PFSK-1 (cell line): Measurements from ENCODE around the gene UBE2J2.

Experiments
- FOXP2 ChIP-seq: optimal IDR thresholded peaks from 2 replicates; pipeline ENCODE3; 2011; ENCODE audit warnings: borderline replicate concordance, control low read depth, inconsistent platforms; ENCODE audit not compliant: insufficient read depth; ENCODE audit errors: extremely low read length, extremely low read depth
- POLR2AphosphoS5 ChIP-seq: IDR thresholded peaks from 2 replicates; pipeline ENCODE4 v1.6.1; 2012; ENCODE audit warnings: low read depth, mild to moderate bottlenecking, control low read depth, low read length, moderate library complexity
- REST ChIP-seq, 2 experiments: IDR thresholded peaks; 2 replicates each; pipeline versions ENCODE4 v1.6.1 to v1.8.0; 2011 to 2012; ENCODE audit warnings: low read depth in 2 of 2, low read length in 2 of 2, control low read depth in 1 of 2, inconsistent platforms in 1 of 2, mild to moderate bottlenecking in 1 of 2, moderate library complexity in 1 of 2; ENCODE audit not compliant: insufficient read depth in 1 of 2
- SIN3A ChIP-seq: IDR thresholded peaks from 2 replicates; pipeline ENCODE4 v1.6.1; 2012; ENCODE audit warnings: mild to moderate bottlenecking, low read length, moderate library complexity, borderline replicate concordance; ENCODE audit not compliant: insufficient read depth
- TAF1 ChIP-seq: IDR thresholded peaks from 2 replicates; pipeline ENCODE4 v1.6.1; 2012; ENCODE audit warnings: low read length, control low read depth, borderline replicate concordance; ENCODE audit not compliant: insufficient read depth

Gene UBE2J2

GRCh38 chr1:1285611-1286311 is 12.1 kb upstream of the UBE2J2 start:
- no peak for TF ChIP-seq REST (IDR thresholded peaks at IDR 0.05; ENCODE audit: insufficient read depth in 1 of 2, low read depth in 2 of 2, low read length in 2 of 2)
- TF ChIP-seq FOXP2 = no peak
- TF ChIP-seq SIN3A = no peak
- TF ChIP-seq POLR2AphosphoS5 = no peak
- TF ChIP-seq TAF1 = no peak

GRCh38 chr1:1285102-1285571 is 11.5 kb upstream of the UBE2J2 start:
- TF ChIP-seq TAF1 = no peak
- TF ChIP-seq REST (IDR thresholded peaks at IDR 0.05; ENCODE audit: insufficient read depth in 1 of 2, low read depth in 2 of 2, low read length in 2 of 2) = no peak
- TF ChIP-seq SIN3A = no peak
- TF ChIP-seq FOXP2 = no peak
- TF ChIP-seq POLR2AphosphoS5 = no peak

- TF ChIP-seq FOXP2 = no peak
- no peak for TF ChIP-seq REST (IDR thresholded peaks at IDR 0.05; ENCODE audit: insufficient read depth in 1 of 2, low read depth in 2 of 2, low read length in 2 of 2)
- no peak for TF ChIP-seq SIN3A
- no peak for TF ChIP-seq TAF1
- no peak for TF ChIP-seq POLR2AphosphoS5
Measured at GRCh38 chr1:1284221-1285101, 10.8 kb upstream of the UBE2J2 start.

GRCh38 chr1:1283821-1284220 is 10.2 kb upstream of the UBE2J2 start:
- TF ChIP-seq SIN3A (no peak), REST (IDR thresholded peaks at IDR 0.05; ENCODE audit: insufficient read depth in 1 of 2, low read depth in 2 of 2, low read length in 2 of 2) (no peak), FOXP2 (no peak), POLR2AphosphoS5 (no peak), TAF1 (no peak)
